H1 (cell line): ENCODE data around the gene NUP107. TPM values are rescaled to one million over a fixed set of nuclear protein-coding genes. Genes with fewer than 3 reads are reported as not detected.

Experiments
- SIX5 ChIP-seq: IDR thresholded peaks from 2 replicates; pipeline ENCODE4 v1.6.1; 2011; ENCODE audit warnings: mild to moderate bottlenecking, low read depth, low read length
- TCF12 ChIP-seq: IDR thresholded peaks from 2 replicates; pipeline ENCODE4 v1.6.1; 2011; ENCODE audit warnings: low read depth, mild to moderate bottlenecking, low read length
- polyA plus RNA-seq, 7 experiments: library from polyadenylated mRNA; depleted of rRNA in 3 of 7; stranded (reverse) in 5 of 7; unstranded in 2 of 7; fragments of >200 nt in 5 of 7; fragments of 200-250 nt in 2 of 7; gene quantifications; 1 replicate in 5 of 7; 2 replicates in 1 of 7; 4 replicates in 1 of 7; pipeline versions ENCODE4 v1.2.1 to v1.2.3, GENCODE V29; 2011 to 2013; ENCODE audit warnings: missing spikeins in 2 of 7, mixed read lengths in 2 of 7
- total RNA-seq: library from RNA; stranded (reverse); fragmentation: NEBNext Ultra II Directional; extraction: Animal tissue kit (Norgen Biotek cat#: 25700); gene quantifications from 2 replicates; pipeline ENCODE4 v1.2.1, GENCODE V29; 2021

The NUP107 gene
- total and polyA plus RNA-seq, 2 of the 8 experiments (the other 6 are each of a cell fraction or from before 2014, with no cell fraction given), result 46.1 to 141 TPM

- TF ChIP-seq SIX5, result no peak
- no peak for TF ChIP-seq TCF12
These were observed 46.9 kb downstream of the NUP107 start (continued) for GRCh38 chr12:68733661-68734071.
